AG20443 (cell line): Measurements from ENCODE around the gene YPEL4.
"Not testable (repeated sequence)": the region's sequence is repeated elsewhere in the genome, so short reads cannot be mapped to it uniquely, and the experiment has no call there.

Experiments used
- DNase-seq: peaks from one replicate; pipeline ENCODE4 v3.0.0; 2012; ENCODE audit warnings: low spot score, mixed read lengths

The YPEL4 gene

GRCh38 chr11:57649826-57650738, at the start of gene YPEL4:
TSS of gene YPEL4 (minus strand) at chr11:57649912. CDS start at chr11:57647107, 2,805 bp downstream.
- DNase-seq, result peak; percentile 90

DNA sequence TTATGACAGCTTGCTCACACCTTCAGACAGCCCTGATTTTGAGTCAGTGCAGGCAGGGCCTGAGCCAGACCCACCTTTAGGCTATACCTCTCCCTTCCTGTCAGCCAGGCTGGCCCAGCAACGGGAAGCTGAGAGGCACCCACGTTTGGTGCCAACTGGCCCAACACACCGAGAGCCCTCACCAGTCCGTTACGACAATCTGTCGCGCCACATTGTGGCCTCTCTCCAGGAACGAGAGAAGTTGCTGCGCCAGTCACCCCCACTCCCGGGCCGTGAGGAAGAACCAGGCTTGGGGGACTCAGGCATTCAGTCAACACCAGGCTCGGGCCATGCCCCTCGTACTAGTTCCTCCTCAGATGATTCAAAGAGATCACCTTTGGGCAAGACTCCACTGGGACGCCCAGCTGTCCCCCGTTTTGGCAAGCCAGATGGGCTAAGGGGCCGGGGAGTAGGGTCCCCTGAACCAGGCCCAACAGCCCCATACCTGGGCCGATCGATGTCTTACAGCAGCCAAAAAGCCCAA, 49.2 kb upstream of the YPEL4 start:
- DNase-seq, result no peak

DNA sequence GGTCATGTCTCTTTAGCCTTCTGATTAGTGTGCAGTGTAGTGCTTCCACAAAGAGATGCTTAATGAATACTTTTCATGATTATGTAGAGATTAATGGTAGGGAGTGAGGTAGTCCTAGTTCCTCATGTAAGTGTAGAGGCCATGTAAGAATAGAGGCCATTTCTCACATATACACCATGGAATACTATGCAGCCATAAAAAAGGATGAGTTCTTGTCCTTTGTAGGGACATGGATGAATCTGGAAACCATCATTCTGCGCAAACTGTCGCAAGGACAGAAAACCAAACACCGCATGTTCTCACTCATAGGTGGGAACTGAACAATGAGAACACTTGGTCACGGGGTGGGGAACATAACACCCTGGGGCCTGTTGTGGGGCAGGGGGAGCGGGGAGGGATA, 40.8 kb upstream of the YPEL4 start:
- DNase-seq, result not testable (repeated sequence)

- no peak for DNase-seq
These were observed 31.5 kb upstream of the YPEL4 start for GRCh38 chr11:57681168-57681567.

GRCh38 chr11:57680552-57680874, 30.8 kb upstream of the YPEL4 start:
- peak; percentile 45 for DNase-seq

DNA sequence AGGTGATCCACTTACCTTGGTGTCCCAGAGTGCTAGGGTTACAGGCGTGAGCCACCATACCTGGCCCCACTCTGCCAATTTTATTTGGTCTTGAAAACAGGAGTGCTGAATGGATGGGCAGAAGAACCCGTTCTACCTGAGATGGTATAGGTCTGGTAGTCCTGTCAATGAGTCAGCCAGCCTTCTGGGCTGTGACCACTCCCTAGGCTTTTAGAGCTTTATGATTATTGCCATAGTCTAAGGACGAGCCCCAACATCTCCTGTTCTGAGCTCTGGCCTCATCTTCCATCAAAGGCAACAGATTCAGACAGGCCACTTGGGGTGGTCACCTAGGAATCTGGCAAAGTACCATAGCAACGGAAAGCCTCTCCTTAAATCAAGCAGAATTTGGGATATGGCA, 29.7 kb upstream of the YPEL4 start:
- no peak for DNase-seq

DNA sequence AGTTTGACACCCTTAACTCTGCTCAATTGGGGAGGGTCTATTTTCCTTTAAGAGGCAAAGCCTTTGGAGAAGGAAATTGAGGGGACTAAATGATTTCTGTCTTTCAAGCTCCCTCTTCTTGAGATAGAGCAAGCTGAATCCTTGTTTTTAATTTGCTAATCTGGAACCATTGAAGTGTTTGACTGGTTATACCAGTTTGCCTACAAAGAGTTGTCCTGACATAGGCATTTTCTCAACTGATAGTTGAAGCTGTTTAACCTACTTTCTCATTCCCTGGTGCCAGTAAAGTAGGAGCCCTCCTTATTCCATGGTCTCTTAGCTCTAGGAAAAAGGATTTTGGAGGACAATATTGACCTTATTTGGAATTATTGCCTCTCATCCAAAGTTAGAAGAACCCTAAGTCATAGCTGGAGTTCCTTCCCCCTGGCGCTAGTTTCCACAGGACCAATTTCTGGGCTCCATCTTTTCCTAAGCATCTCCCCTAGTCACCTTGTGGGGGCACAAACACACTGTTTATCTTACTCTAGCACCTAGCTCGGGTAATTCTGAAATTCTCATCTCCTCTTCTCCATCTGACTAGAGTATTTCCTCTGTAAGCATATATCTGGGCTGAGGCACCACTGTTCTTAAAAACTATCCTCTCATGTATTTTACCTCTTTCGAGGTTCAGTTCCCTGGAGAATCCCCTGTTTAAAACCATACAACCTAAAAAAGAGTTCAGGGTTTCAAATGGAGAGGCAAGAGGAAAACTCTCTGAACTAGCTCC, 25.6 kb upstream of the YPEL4 start:
- no peak for DNase-seq

DNA sequence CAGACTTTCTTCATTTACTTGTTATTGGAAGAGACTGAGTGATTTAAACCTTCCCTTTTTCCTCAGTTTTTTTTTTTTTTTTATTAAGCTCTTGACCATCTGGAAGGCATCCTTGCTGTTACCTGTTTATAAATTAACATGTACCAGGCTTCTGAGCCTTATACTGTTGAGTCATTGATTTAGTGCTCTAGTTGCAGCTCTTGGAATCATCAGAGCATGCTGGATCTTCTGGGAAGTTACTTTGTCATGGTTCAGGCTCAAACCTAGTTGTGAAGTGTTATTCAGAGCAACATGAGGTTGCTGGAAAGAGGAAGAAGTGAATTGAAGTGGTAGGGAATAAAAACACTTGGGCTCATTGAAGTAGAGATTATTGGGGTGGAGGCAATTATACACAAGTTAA, 24.5 kb upstream of the YPEL4 start:
- no peak for DNase-seq

DNA sequence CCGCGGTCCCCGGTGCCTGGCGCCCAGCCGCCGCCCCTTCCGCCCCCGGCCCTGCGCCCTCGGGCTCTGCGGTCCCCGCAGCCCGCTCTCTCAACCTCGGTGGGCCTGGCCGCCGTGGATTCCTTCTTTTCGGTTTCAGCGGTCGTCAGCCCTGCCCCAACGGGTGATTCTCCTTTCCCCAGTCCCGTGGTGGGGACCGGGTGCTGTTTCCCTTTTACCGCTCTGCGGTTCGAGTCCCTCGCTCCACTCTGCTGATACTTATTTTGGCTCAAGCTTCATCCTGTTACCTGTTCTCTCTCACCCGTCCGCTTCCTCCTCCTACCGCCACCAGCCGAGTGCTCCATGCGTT, 18.7 kb upstream of the YPEL4 start:
- DNase-seq, result peak; percentile 51

DNA sequence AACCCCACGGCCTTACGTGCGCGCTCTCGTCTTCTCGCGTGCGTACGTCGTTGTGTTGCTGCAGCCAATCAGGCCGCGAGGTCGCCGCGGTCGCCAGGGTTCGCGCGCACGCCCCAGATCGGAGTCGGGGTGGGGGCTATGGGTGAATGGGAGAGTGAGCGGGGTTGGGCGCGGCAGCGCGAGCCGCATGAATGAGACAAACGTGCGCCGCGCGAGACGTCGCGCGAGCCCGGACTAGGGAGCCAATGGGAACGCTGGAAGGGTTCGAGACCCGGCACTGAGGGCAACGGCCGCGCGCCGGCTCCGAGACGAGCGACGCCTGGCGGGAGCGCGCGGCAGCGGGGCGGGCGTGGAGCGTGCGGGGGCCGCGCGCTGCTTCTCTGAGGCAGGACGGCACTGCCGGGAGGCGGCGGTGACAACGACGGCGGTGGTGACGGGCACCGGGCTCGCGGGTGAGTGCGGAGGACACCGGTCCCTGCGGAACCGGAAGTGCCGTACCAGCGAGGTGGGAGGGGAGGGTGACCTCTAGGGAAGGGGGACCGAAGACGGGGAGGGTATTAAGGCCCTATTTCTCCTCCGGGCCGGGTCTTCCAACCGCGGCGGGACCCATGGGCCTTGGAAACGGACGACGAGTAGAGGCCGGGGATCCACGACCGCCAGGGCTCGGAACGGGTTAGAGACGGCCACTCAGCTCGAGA, 18.2 kb upstream of the YPEL4 start, which contains the start of gene ZDHHC5:
TSS of gene ZDHHC5 (plus strand) at position 379 of the 698 bp plus-strand sequence. CDS start 4,977 bp downstream, outside the sequence.
- peak; percentile 99 for DNase-seq

DNA sequence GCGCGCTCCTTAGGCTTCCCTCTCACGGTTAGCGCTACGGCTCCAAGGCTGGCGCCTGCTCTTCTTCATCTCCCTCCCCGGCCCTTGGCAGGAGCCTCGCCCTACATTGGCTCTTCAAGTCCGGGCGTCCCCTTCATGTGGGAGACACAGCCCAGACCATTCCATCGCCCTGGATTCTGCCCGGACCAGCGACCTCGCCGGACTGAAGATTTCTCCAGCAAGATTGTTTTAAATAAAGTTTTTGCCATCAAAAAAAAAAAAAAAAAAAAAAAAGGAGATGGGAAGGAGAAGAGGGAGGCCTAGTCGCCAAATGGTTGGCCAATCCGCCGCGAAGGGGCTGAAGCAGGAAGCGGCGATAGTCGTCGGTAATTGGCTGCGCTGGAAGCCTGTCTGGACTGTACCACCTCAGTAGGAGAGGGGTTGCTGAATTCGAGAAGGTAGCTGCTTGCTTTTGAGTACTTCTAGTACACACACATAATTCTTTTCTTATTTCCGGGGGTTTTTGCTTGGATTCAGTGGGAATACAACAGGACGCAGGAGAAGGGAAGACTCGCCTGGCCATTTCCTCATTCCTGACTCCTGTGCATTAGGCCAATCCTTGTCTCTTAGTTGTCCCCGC, 17.5 kb upstream of the YPEL4 start:
- peak; percentile 96 for DNase-seq

DNA sequence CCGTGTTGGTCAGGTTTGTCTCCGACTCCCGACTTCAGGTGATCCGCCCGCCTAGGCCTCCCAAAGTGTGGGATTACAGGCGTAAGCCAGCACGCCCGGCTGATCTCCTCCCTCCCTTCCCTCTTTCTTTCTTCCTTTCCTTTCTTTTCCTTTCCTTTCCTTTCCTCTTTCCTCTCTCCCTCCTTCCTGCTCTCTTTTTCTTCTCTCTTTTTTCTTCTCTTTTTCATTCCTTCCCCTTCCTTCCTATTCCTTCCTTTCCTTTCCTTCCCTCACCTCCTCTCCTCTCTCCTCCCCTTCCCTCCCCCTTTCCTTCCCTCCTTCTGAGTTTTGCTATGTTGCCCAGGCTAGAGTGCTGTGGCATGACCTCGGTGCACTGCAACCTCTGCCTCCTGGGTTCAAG, 14.3 kb upstream of the YPEL4 start:
- no peak for DNase-seq

GRCh38 chr11:57662893-57663292, 13.2 kb upstream of the YPEL4 start:
- no peak for DNase-seq

GRCh38 chr11:57659669-57660068, 10.0 kb upstream of the YPEL4 start:
- no peak for DNase-seq

DNA sequence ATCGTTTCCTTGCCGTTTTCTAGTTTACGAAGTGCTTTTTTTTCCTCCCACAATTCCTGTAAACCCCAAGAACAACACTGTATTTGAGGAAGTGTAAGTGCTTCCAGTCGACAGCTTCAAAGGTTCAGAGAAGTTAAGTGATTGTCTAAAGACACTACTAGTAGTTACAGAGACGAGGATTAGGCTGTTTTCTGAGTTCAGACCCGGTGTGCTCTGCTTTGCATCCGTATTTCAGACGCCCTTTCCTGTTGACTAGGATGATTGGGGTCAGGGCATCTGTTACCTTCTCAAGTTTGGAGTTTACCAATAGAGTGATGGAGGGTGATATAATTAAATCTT, 8.3 kb upstream of the YPEL4 start:
- no peak for DNase-seq

- peak; percentile 96 for DNase-seq
These were observed 7.7 kb upstream of the YPEL4 start, which contains the start of gene CLP1 for GRCh38 chr11:57657194-57658022. TSS of gene CLP1 (plus strand) at chr11:57657762. CDS start at chr11:57659477, 1,715 bp downstream.

- no peak for DNase-seq
These were observed 7.1 kb upstream of the YPEL4 start for GRCh38 chr11:57656885-57657193.

GRCh38 chr11:57653163-57653562, 3.5 kb upstream of the YPEL4 start:
- no peak for DNase-seq

DNA sequence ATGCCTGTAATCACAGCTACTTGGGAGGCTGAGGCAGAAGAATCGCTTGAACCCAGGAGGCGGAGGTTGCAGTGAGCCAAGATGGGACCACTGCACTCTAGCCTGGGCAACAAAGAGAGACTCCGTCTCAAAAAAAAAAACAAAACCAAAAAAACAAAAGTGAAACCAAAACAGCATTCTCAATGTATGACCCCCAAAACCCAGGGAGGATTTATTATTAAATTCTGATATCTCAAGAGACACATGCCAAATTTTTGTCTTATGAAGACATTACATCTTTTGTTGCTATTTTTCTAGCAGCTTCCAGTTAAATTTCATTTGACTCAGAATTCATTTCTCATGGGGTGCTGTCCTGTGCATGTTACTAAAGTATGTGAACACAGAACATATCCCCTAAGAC, 3.0 kb upstream of the YPEL4 start:
- DNase-seq, result no peak

GRCh38 chr11:57652230-57652629, 2.5 kb upstream of the YPEL4 start:
- DNase-seq, result not testable (repeated sequence)

GRCh38 chr11:57651408-57651807, 1.7 kb upstream of the YPEL4 start:
- no peak for DNase-seq
